ENCODE data around the gene ADCY2. TPM values are rescaled to one million over a fixed set of nuclear protein-coding genes. Genes with fewer than 3 reads are reported as not detected.

ADCY2 gene
- total and polyA plus RNA-seq, 2 experiments from 2014 or later: 23.8 to 74.9 TPM

GRCh38 chr5:7873216-7873615 is 477.3 kb downstream of the ADCY2 start:
- no peak overlapping the region for H3K4me3 ChIP-seq
- Mint-ChIP-seq H3K36me3 (ENCODE audit: low read depth) (peaks cover 42% of the 10 kb centered on the region), H3K27me3 (ENCODE audit: insufficient read depth, low read depth, poor library complexity) (peaks cover 2% of the 10 kb centered on the region), H3K9me3 (peaks cover 3% of the 10 kb centered on the region; the same call in 1 of the 3 replicates), H3K4me1 (peaks cover 13% of the 10 kb centered on the region), H3K4me3 (no peak overlapping the region), H3K27ac (no peak overlapping the region; the same call in 1 of the 2 replicates)
- DNase-seq (ENCODE audit: low spot score) (no peak), ATAC-seq (no peak)
- no peak overlapping the region for H2AFZ ChIP-seq
- H4K20me1 ChIP-seq (replicated peaks; ENCODE audit: insufficient read depth): peaks cover 54% of the 10 kb centered on the region
- H3K27me3 ChIP-seq (ENCODE audit: insufficient read depth): no peaks in the 10 kb centered on the region
- no peaks in the 10 kb centered on the region for H3K9me2 ChIP-seq (ENCODE audit: insufficient read depth)
- no peak overlapping the region for H3K27ac ChIP-seq (ENCODE audit: low read depth)
- peaks cover 36% of the 10 kb centered on the region; the same call in 1 of the 2 replicates for H3K36me3 ChIP-seq (ENCODE audit: insufficient read depth)
- no peaks in the 10 kb centered on the region for H3F3A ChIP-seq (replicated peaks; ENCODE audit: low read depth)
- H3K4me2 ChIP-seq: no peak overlapping the region
- TF ChIP-seq REST (IDR thresholded peaks at IDR 0.05; ENCODE audit: unreplicated experiment) (no peak), ETS1 (IDR thresholded peaks at IDR 0.05) (no peak), CTCF (conservative IDR thresholded peaks at IDR 0.05; ENCODE audit: low read depth in 2 of 2) (no peak), ZNF331 (CRISPR knock-in tag; IDR thresholded peaks at IDR 0.05; ENCODE audit: low read depth) (no peak), JUNB (IDR thresholded peaks at IDR 0.05; ENCODE audit: unreplicated experiment) (no peak), CREB1 (CRISPR knock-in tag; IDR thresholded peaks at IDR 0.05; ENCODE audit: low read depth) (no peak), STAT1 (IDR thresholded peaks at IDR 0.05; ENCODE audit: unreplicated experiment) (no peak), POLR2AphosphoS5 (IDR thresholded peaks at IDR 0.05; ENCODE audit: low read depth) (no peak)
- peaks cover 12% of the 10 kb centered on the region; the same call in 1 of the 2 replicates for H3K4me1 ChIP-seq (ENCODE audit: insufficient read depth)
- peaks cover 85% of the 10 kb centered on the region for H3K79me2 ChIP-seq (replicated peaks; ENCODE audit: insufficient read depth)

- Histone ChIP-seq H3K4me1 (ENCODE audit: insufficient read depth) (peaks cover 11% of the 10 kb centered on the region; the same call in 1 of the 2 replicates), H3F3A (replicated peaks; ENCODE audit: low read depth) (no peaks in the 10 kb centered on the region), H3K9me2 (ENCODE audit: insufficient read depth) (no peaks in the 10 kb centered on the region), H3K4me2 (no peak overlapping the region), H3K4me3 (no peak overlapping the region), H3K36me3 (ENCODE audit: insufficient read depth) (peaks cover 47% of the 10 kb centered on the region; the same call in 1 of the 2 replicates), H3K27me3 (ENCODE audit: insufficient read depth) (no peaks in the 10 kb centered on the region), H4K20me1 (replicated peaks; ENCODE audit: insufficient read depth) (peaks cover 52% of the 10 kb centered on the region), H2AFZ (no peak overlapping the region), H3K79me2 (replicated peaks; ENCODE audit: insufficient read depth) (peaks cover 79% of the 10 kb centered on the region), H3K27ac (ENCODE audit: low read depth) (no peak overlapping the region)
- Mint-ChIP-seq H3K27me3 (ENCODE audit: insufficient read depth, low read depth, poor library complexity) (no peaks in the 10 kb centered on the region), H3K36me3 (ENCODE audit: low read depth) (peaks cover 53% of the 10 kb centered on the region), H3K4me1 (peaks cover 13% of the 10 kb centered on the region), H3K27ac (no peak overlapping the region), H3K4me3 (no peak overlapping the region), H3K9me3 (no peaks in the 10 kb centered on the region)
- no peak for ATAC-seq
- DNase-seq (ENCODE audit: low spot score): no peak
- TF ChIP-seq NANOG (IDR thresholded peaks at IDR 0.05; ENCODE audit: borderline replicate concordance) (no peak), REST (IDR thresholded peaks at IDR 0.05; ENCODE audit: unreplicated experiment) (no peak), CTCF (conservative IDR thresholded peaks at IDR 0.05; ENCODE audit: low read depth in 2 of 2) (no peak), POLR2AphosphoS5 (IDR thresholded peaks at IDR 0.05; ENCODE audit: low read depth) (no peak), EZH2 (IDR thresholded peaks at IDR 0.05; ENCODE audit: low read depth, unreplicated experiment) (no peak), JUNB (IDR thresholded peaks at IDR 0.05; ENCODE audit: unreplicated experiment) (no peak)
Measured at GRCh38 chr5:7874639-7875038, 478.7 kb downstream of the ADCY2 start.

Data from GM23338 (cell line).